HuH-7.5 (cell line): ENCODE measurements around the gene RNPEPL1.

Source experiments
- DNase-seq: peaks from one replicate; pipeline ENCODE4 v3.0.0; 2011; ENCODE audit warnings: low spot score

The RNPEPL1 gene

DNA sequence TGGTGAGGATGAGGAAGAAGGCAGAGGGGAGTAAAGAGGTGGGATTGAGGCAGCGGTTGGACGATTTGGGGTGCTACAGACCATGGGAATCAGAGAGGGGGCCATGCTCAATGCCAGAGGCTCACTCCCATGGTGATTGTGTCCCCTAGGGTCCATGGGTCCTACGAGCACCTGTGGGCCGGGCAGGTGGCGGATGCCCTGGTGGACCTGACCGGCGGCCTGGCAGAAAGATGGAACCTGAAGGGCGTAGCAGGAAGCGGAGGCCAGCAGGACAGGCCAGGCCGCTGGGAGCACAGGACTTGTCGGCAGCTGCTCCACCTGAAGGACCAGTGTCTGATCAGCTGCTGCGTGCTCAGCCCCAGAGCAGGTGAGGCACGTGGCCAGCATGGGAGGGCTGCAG lies 23.5 kb downstream of the RNPEPL1 start:
- DNase-seq, result no peak

DNA sequence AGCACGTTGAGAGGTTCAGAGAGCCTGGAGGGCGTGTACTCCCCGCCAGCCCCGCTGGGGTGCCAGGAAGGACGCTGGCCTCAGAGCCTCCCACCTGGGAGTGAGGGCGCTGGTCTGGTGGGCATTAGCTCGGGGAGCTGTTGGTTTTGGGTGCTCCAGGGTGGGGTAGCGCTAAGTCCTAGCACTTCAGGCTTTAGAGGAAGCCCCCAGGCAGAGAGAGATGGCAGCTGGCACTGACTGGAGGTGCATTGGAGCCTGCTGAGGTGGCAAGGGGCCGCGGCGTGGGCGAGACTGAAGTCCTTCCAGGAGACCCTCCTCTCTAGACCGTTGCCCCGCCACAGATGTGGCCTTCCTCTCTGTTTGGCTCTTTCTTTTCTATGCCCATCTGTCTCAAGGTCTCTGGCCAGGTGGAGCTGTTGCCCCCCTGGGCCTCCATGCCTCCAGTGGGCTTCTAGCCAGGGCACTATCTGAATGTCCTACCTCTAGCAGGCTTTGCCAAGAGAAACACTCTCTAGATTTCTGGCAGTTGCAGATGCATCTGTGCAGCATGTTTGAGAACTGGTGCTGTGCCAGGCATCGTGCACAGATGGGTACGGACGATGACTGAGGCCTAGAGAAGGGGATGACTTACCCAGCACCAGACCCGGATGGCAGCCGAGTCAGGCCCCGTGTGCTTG lies 24.9 kb downstream of the RNPEPL1 start:
- DNase-seq, result no peak

DNA sequence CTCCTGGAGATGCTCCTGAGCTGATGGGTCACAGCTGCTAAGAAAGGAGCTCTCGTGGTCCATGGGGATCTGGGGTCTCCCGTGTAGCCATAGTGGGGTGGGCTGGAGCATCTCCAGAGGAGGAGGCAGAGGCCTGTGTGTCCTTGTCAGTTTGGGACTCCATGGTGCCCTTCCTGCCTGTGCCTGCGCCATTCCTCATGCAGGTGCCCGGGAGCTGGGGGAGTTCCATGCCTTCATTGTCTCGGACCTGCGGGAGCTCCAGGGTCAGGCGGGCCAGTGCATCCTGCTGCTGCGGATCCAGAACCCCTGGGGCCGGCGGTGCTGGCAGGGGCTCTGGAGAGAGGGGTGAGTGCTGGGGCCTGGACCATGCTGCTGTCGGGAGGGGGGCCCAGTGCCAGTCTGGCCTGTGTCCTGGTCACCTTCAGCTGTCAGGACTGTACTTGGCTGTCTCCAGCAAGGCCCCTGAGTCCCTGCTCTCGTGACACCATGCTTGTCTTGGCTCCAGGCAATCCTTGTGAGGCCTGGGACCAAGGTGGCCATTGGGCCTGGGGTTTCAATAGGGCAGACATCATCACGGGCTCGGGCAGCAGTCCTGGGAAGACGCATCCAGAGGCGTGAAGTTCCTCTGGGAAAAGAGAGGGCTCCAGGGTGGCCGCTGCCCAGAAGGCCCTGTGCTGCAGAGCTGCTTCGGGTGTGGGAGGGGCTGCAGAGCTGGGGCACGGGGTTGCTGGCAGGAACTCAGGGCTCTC lies 25.6 kb downstream of the RNPEPL1 start:
- DNase-seq, result no peak

DNA sequence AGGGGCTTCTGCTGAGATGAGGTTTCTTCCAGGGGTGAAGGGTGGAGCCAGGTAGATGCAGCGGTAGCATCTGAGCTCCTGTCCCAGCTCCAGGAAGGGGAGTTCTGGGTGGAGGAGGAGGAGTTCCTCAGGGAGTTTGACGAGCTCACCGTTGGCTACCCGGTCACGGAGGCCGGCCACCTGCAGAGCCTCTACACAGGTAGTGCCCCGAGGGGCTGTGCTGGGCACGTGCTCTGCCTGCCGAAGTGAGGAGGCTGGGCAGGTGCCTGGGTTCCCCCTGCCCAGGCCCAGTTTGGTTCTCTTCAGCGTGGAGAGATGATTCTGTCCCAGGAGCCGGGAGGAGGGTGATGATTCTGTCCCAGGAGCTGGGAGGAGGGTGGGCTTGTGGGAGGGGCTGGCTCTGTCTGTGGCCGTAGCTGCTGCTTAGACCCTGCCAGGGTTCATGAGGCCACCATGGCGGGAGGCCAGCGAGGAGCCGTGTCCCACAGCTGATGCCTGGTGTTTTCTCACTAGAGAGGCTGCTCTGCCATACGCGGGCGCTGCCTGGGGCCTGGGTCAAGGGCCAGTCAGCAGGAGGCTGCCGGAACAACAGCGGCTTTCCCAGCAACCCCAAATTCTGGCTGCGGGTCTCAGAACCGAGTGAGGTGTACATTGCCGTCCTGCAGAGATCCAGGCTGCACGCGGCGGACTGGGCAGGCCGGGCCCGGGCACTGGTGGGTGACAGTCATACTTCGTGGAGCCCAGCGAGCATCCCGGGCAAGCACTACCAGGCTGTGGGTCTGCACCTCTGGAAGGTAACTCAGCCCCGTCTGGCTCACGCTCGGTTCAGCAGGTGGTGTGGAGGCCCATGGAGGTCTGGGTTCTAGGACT lies 26.5 kb downstream of the RNPEPL1 start:
- no peak for DNase-seq

DNA sequence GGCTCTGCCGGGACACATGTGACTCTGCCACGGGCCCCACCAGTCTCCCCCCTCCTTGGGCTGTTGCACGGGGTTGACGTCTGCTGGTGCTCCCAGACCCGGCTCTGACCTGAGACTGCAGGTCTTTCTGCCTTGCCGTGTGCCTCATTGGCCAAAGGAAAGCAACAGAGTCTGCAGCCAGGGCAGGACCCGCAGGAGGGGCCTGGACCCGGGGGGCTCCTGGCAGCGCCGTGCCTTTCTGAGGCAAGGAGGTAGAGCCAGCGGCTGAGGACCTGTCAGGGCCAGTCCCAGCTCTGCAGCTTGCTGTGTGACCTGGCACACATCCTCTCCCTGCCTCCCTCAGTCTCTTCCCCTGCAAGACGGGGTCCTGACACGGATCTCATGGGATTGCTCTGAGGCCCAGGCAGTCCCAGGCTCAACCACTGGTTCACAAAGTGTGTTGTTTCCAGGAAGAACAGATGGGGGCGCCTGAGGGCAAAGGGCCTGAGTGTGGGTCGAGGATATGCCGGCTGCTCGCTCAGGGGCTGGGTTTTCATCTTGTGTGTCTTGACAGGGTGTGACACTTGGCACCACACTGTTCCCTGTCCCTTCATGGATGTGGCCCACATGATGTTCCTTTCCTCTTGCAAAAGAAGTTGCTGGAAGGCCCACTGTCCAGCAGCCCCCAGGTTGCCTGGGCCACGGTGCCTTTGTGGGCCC lies 27.2 kb downstream of the RNPEPL1 start:
- peak; percentile 81 for DNase-seq

DNA sequence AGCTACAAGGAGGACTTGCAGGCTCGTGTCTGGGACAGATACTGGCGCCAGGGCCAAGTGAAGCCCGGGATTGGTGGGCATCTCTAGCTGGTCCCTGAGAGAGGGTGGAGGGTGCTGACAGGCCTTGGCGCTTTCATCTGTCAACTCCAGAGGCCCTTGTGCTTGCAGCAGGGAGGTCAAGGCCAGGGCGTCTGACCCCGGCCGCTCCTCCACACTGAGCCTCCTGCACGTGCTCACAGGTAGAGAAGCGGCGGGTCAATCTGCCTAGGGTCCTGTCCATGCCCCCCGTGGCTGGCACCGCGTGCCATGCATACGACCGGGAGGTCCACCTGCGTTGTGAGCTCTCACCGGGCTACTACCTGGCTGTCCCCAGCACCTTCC lies 27.8 kb downstream of the RNPEPL1 start:
- DNase-seq, result no peak

DNA sequence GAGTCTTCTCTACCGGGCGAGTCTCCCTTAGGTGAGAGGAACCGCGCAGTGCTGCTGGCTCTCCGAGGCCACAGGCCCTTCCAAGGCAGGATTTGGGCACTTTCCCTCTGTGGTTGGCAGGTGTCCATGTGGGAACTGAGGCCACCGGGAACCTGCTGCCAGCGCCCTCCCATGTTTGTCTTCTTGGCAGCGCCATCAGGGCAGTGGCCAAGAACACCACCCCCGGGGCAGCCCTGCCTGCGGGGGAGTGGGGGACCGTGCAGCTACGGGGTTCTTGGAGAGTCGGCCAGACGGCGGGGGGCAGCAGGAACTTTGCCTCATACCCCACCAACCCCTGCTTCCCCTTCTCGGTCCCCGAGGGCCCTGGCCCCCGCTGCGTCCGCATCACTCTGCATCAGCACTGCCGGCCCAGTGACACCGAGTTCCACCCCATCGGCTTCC lies 28.2 kb downstream of the RNPEPL1 start:
- no peak for DNase-seq

DNA sequence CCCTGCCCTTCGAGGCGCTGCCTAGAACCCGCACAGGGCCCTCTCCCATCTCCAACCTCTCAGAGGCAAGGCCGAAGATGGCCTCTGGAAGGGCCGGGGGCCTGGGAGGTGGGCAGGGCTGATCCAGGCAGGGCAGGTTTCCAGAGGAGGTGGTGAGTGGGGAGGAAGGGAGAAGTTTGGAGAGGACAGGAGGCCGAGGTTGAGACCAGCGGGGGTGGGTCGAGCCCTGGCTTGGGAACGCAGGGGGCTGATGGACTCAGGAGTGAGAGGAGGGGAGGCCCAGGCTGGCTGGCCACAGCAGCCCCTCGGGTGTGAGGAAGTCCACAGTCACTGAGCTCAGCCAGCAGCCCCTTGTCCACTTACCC lies 28.8 kb downstream of the RNPEPL1 start:
- DNase-seq, result no peak

DNA sequence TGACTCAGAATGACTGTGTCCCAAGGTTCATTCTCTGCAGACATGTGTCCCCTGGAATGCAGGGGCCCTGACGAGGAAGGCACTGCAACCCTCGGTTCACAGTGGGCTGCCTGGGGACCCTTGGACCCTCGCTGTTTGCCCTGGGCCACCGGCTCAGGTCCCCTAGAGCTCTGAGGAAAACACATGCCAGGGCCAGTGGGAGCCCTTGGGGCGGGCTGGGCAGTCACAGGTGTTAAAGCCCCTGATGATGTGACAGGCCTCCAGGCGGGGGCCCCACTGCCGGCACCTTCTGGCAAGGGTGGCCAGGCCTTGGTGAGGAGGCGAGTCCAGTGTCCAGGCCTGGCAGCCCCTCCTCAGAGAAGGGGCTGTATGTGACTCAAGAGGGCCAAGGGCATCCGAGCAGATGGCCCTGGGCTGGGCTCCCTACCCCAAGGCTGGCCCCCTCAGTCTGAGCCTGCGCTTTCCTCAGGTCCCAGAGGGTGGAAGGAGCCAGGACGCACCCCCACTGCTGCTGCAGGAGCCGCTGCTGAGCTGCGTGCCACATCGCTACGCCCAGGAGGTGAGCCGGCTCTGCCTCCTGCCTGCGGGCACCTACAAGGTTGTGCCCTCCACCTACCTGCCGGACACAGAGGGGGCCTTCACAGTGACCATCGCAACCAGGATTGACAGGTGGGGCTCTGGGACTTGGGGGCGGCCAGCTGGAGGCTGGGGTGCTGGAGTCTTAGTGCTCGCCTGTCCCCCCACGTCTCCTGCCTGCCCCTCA lies 29.3 kb downstream of the RNPEPL1 start:
- no peak for DNase-seq

DNA sequence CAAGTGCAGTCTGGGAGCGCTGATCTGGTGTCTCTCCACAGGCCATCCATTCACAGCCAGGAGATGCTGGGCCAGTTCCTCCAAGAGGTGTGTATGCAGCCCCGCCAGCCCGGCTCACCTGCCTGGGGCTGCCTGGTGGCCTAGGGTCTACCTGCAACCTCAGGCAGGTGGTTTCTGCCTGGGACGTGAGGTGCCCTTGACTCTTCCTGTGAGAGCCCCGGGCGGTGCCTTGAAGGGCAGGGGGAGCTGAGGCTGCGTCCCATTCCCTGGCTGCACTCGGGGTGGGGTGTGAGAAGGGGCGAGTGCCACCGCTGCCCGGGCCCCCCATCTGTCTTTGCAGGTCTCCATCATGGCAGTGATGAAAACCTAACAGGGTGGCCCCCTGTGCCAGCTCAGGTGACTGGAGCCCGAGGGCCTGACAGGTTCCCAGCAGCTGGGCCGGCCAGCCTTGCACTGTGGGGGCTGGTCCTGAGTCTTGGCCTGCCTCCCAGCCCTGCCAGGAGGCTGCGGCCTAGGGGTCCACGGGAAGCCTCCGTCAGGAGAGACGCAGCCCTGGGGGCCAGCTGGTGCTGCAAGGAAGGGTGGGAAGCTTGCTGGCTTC lies 30.1 kb downstream of the RNPEPL1 start:
- no peak for DNase-seq

DNA sequence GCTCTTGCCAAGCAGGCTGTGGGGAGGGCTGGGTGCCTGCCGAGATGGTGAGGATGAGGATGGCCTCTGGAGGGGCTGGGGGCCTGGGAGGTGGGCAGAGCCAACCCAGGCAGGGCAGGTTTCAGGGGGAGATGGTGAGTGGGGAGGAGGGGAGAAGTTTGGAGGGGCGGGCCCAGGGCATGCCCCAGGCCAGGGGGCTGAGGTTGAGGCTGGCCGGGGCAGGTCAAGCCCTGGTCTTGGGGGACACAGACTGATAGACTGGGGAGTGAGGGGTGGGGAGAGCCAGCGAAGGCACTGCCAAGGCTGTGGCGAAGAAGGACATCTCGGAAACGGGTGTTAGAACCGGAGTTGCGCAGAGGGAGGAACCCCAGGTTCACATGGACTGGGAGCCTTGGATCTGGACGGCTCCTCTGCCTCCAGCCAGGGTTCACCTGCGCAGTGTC lies 30.9 kb downstream of the RNPEPL1 start:
- no peak for DNase-seq

DNA sequence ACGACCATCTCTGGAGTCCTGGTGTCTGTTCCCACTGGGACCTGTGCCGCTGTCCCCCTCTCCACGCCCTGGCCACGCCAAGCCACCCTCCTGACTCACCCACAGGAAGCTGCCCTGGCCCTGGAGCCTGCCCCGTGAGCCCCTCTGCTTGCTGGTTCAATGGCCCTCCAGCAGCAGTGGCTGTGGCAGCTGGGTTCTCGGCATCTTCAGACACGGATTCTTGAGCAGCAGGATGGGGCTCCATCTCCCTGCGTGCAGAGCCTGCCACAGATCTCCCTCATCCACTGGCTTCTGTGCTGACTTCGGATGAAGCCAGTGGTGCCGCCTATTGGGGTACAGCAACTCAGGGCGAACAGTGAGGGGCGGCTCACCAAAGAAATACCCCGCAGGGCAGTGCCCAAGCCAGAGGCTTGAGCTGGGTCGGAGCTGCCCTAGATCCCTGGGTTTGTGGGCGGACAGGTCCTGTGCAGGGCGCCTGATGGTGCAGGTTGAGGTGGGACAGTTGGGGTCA lies 32.2 kb downstream of the RNPEPL1 start:
- no peak for DNase-seq

DNA sequence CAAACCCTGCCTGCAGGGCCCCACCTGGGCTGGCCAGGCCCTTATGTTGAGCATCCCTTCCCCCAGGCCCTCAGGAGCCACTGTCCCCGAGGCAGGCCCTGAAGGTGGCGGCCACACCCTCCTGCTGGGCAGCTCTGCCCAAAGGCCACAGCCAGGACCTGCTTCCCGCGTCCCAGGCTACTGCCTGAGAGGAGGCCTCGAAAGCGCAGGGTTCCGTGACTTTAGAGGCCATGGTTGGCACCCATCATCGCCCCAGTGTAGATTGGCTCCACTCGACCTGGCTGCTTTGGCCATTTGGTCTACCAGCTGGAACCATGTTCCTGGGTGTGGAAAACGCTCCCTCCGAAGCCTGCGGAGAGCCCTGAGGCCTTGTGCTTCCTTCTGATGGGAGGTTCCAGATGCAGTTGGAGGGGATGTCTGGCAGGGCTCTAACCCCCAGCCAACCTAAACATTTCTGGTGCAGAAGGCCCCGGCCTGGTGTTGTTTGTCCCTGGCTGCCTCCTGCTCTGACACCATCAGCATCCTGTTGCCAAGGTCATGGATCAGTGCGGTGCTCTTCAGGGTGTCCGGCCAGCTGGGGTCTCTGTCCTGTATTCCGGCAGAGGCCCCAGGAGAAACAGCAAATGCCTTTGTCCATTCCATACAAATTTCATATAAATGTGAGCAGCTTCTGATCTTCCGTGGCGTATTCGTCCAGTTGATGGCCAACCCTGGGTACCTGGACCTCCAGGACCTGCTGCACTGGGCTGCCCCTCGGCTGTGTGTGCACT lies 33.0 kb downstream of the RNPEPL1 start:
- no peak for DNase-seq

DNA sequence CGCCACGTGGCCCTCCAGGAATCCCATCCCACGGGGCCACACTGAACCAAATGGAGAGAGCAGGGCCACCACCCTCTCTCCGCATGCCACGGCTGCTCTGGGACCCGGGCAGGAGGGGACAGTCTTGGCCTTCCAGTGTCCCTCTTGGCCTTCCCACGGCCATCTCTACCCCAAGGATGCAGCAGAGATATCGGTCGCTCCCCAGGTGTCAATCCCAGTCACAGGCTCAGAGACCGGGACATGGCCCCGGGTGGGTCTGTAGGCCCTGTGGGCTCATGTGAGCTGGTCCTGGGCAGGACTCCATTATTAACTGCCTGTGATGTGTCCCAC lies 33.5 kb downstream of the RNPEPL1 start:
- DNase-seq, result no peak

DNA sequence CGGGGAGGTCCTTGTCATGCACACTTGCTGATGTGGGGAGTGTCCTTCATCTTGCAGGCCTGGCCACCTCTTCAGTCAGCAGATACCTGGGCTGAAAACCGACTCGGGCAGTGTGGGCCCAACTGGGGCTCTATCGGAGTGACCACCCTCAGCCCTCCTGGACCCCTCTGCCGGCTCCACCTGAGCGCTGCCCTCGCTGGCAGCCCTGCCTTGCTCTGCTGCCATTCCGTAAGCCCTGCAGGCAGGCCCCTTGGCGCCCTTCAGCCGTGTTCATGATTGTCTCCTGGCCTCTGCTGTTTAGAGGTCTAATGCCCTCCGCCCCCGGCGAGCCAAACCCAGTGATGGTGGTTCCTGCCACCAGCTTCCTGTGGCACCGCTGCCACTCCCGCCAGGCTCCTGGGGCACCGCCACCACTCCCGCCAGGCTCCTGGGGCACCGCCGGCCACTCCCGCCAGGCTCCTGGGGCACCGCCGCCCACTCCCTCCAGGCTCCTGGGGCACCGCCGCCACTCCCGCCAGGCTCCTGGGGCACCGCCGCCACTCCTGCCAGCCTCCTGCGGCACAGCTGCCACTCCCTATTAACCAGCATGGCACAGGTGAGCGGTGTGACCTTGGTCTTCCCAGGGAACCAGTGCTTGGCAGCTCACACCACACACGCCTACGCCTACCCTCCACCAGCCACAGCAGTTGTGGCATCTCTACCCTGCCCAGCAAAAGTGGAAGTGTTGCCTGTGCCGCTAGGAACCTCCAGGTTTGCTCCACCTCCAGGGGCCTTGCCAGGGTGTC lies 34.2 kb downstream of the RNPEPL1 start:
- DNase-seq, result no peak

DNA sequence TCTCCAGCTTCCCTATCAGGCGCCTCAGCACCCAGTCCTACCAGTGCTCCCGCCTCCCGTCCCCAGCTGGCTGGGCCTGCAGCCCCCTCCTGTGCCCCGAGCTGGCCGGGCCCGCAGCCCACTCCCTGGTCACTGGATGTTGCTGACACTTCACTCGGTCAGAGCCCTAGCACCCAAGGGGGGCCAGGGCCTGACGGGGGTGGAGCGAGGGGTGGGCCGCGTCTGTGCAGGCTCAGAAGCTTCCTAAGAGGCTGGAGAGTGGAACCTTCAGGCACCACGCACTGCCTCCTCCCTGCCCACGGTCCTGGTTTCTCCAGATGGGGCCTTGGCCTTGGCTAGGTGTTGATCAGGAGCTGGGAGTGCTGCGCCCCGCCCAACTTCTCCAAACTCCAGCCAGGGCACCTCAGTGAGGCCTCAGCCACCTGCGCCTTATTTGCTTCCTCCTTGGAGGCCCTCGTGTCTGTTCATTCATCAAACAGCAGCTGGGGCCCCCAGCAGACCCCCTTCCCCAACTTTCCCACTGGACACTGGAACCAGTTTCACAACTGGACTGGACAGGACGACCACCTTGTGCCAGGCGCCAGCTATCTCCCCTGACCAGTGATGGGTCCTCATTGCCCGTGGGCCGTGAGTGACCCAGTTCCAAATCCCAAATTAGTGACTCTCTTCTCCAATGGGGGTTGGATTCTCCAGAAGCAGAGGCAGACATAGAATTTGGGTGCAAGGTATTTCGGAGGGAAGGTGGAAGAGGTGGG lies 35.0 kb downstream of the RNPEPL1 start:
- DNase-seq, result no peak

DNA sequence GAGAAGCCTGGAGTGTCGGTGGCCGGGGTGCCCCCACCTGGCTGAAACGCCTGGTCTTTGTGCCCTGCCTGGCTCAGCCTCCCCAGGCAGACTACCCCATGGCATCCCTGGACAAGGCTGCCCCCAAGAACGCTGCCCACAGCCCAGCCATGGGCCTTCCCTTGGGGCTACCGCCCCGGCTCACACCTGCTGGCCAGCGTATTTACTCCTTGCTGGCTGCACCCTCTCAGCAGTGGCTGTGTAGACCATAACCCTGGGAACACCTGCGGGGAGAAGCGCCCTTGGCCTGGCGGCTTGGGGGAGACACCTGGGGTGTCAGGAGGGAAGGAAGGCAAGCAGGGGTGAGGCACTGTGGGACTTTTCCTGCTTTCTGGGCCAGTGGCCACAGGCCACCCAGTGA lies 35.6 kb downstream of the RNPEPL1 start:
- peak; percentile 37 for DNase-seq

DNA sequence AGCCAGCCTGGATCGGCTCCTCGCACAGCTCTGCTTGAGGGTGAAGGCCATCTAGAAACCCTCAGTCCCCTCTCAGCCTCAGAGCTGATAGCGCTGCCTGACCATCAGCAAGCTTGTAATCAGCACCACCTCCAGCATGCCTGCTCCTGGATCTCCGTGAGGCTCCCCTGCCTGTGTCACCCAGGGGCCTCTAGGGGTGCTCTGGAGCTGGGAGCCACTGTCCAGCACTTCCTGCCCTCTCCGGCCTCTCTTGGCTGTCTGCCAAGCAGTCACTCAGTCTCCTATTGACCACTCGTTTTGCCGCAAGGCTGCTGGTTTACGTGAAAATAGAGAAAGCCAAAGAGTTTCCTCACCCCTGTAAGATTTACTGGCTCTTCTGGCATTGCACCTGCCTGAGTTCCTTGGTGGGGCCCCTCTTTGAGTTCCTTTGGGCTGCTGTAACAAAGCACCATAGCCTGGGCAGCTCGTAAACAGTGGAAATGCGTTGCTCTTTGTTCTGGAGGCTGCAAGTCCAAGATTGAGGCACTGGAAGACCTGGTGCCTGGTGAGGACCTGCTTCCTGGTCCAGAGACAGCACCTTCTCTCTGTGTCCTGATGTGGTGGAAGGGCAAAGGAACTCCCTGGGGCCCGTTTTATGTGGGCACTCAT lies 36.1 kb downstream of the RNPEPL1 start:
- peak; percentile 100 for DNase-seq
